Esophagus squamous epithelium (tissue), 4 donors: ENCODE results near the gene CA10.

ENCODE experiments used
- POLR2A ChIP-seq, 4 donors: fragments of 450-650 bp; IDR thresholded peaks; one replicate each; pipeline ENCODE4 v1.6.1; 2017; ENCODE audit warnings: antibody characterized with exemption in 4 of 4, mild to moderate bottlenecking in 4 of 4, moderate library complexity in 3 of 4
- TF ChIP-seq, protein P1 (sequence below), 6 experiments: fragments of 450-650 bp in 4 of 6; fragments of 200-600 bp in 2 of 6; sonication (generic) in 2 of 6; IDR thresholded peaks; one replicate each; pipeline ENCODE4 v1.5.1; 2016 to 2019; ENCODE audit warnings: antibody characterized with exemption in 6 of 6, mild to moderate bottlenecking in 4 of 6, moderate library complexity in 4 of 6

DNA sequence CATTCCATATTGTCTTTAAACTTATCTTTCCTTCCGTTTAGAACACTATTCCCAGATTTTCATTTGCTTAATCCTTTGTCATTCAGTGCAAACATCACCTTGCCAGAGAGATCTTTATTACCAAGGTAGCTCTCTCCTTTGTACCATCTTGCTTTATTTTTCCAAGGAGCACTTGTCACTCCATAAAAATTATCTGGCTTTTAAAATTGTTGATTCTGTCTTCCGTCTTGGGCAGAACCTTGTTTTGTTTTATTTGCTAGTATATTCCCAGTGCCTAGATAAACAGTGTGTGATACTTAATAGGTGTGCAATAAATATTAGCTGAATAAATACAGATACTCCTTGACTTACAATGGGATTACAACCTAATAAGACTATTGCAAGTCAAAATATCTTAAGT is 570.5 kb downstream of the CA10 start:
- TF ChIP-seq, protein P1, sequence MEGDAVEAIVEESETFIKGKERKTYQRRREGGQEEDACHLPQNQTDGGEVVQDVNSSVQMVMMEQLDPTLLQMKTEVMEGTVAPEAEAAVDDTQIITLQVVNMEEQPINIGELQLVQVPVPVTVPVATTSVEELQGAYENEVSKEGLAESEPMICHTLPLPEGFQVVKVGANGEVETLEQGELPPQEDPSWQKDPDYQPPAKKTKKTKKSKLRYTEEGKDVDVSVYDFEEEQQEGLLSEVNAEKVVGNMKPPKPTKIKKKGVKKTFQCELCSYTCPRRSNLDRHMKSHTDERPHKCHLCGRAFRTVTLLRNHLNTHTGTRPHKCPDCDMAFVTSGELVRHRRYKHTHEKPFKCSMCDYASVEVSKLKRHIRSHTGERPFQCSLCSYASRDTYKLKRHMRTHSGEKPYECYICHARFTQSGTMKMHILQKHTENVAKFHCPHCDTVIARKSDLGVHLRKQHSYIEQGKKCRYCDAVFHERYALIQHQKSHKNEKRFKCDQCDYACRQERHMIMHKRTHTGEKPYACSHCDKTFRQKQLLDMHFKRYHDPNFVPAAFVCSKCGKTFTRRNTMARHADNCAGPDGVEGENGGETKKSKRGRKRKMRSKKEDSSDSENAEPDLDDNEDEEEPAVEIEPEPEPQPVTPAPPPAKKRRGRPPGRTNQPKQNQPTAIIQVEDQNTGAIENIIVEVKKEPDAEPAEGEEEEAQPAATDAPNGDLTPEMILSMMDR (IDR thresholded peaks at IDR 0.05): no peak
- no peak for TF ChIP-seq POLR2A (IDR thresholded peaks at IDR 0.05)
